AG04450 (cell line): ENCODE data around the gene KCNIP2. TPM values are rescaled to one million over a fixed set of nuclear protein-coding genes. Genes with fewer than 3 reads are reported as not detected.

ENCODE experiments used
- CTCF ChIA-PET: fragments of 300-600, 350-600 bp; formaldehyde crosslinking; extraction: SDS; loops from one replicate; lab custom pipeline; 2022; ENCODE audit warnings: antibody characterized with exemption, inconsistent platforms; lab: Charles Lee
- POLR2A ChIA-PET: fragments of 350-600 bp; formaldehyde crosslinking; extraction: SDS; loops from one replicate; lab custom pipeline; 2021; ENCODE audit warnings: antibody characterized with exemption, inconsistent platforms; lab: Yijun Ruan, JAX
- DNase-seq: peaks from one replicate; pipeline ENCODE4 v3.0.0-alpha.2; 2011; ENCODE audit warnings: low read depth, low spot score
- H3K27ac ChIP-seq: one replicate; pipeline ENCODE4 v1.5.1; 2012; ENCODE audit warnings: low read depth, low read length, control low read depth
- H3K27me3 ChIP-seq: one replicate; pipeline ENCODE4 v1.6.0; 2012; ENCODE audit warnings: low read length; ENCODE audit not compliant: control insufficient read depth, insufficient read depth
- H3K4me3 ChIP-seq: 2 replicates; pipeline ENCODE4 v1.5.1; 2011; ENCODE audit warnings: mild to moderate bottlenecking, low read depth, low read length, control low read depth
- H3K9me3 ChIP-seq: 2 replicates; pipeline ENCODE4 v1.5.1; 2012; ENCODE audit warnings: low read length; ENCODE audit not compliant: control insufficient read depth, insufficient read depth
- CTCF ChIP-seq: IDR thresholded peaks from 2 replicates; pipeline ENCODE4 v1.5.1; 2011; ENCODE audit warnings: low read depth, low read length, control low read depth, inconsistent platforms
- polyA plus RNA-seq: library from polyadenylated mRNA; depleted of rRNA; stranded (reverse); fragments of >200 nt; gene quantifications from 2 replicates; pipeline ENCODE4 v1.2.3, GENCODE V29; 2011

The KCNIP2 gene
- polyA plus RNA-seq, 1 experiment, result 0.40 TPM

- POLR2A ChIA-PET, result no interaction called here
- Histone ChIP-seq H3K27me3 (peaks cover 3% of the 10 kb centered on the region), H3K4me3 (no peak overlapping the region), H3K27ac (no peak overlapping the region), H3K9me3 (no peaks in the 10 kb centered on the region)
- CTCF ChIA-PET, result interaction anchor here (0.9 to 1.0 kb wide), 2 partner anchors 10 to 227 kb away, joined by 3 to 6 read pairs; no protein-coding TSS in a partner anchor
- no peak for TF ChIP-seq CTCF
- no peak for DNase-seq
Measured at GRCh38 chr10:101845893-101846292, 2.3 kb upstream of the KCNIP2 start.

GRCh38 chr10:101841826-101842225 is 1.8 kb downstream of the KCNIP2 start:
- no peak for TF ChIP-seq CTCF
- POLR2A ChIA-PET, result interaction anchor here (0.8 to 3.2 kb wide), 4 partner anchors 23 to 230 kb away, joined by 3 to 17 read pairs (median 6); partner anchors contain the start of genes ARMH3 and OGA
- CTCF ChIA-PET, result interaction anchor here (0.7 to 6.3 kb wide), 34 partner anchors 9 to 231 kb away, joined by 3 to 256 read pairs (median 8); partner anchors contain the start of genes ARMH3, HPS6 and OGA

GRCh38 chr10:101840741-101841453 is 2.7 kb downstream of the KCNIP2 start:
- no peaks in the 10 kb centered on the region for H3K9me3 ChIP-seq
- no peak overlapping the region for H3K27ac ChIP-seq
- H3K27me3 ChIP-seq, result peaks cover 3% of the 10 kb centered on the region
- peak; percentile 96 for TF ChIP-seq CTCF
- ChIA-PET CTCF (interaction anchor here (0.5 to 6.3 kb wide), 68 partner anchors 8 to 1045 kb away, joined by 3 to 256 read pairs (median 4); partner anchors contain the start of genes ARMH3, HPS6 and OGA), POLR2A (interaction anchor here (0.6 to 3.2 kb wide), 10 partner anchors 17 to 231 kb away, joined by 3 to 17 read pairs (median 4); partner anchors contain the start of genes ARMH3 and OGA)
- H3K4me3 ChIP-seq, result peak overlapping the region; percentile 54
- DNase-seq, result peak; percentile 56

More at GRCh38 chr10:101841826-101842225, 1.8 kb downstream of the KCNIP2 start:
- Histone ChIP-seq H3K4me3 (no peak overlapping the region), H3K27me3 (peaks cover 3% of the 10 kb centered on the region), H3K9me3 (no peaks in the 10 kb centered on the region), H3K27ac (no peak overlapping the region)
- DNase-seq, result no peak

GRCh38 chr10:101840102-101840684 is 3.4 kb downstream of the KCNIP2 start:
- CTCF ChIA-PET, result interaction anchor here (0.6 to 6.3 kb wide), 57 partner anchors 11 to 635 kb away, joined by 3 to 256 read pairs (median 5); partner anchors contain the start of genes ARMH3, HPS6 and OGA
- no peak for DNase-seq
- no peaks in the 10 kb centered on the region for H3K9me3 ChIP-seq
- peak overlapping the region; percentile 54 for H3K4me3 ChIP-seq
- no peak overlapping the region for H3K27ac ChIP-seq
- POLR2A ChIA-PET, result interaction anchor here (0.6 to 3.2 kb wide), 10 partner anchors 8 to 232 kb away, joined by 3 to 17 read pairs (median 4); partner anchors contain the start of genes ARMH3 and OGA
- no peak for TF ChIP-seq CTCF
- peaks cover 3% of the 10 kb centered on the region for H3K27me3 ChIP-seq
